Thyroid gland (tissue), 4 donors: ENCODE measurements around the gene ICAM5. TPM values are rescaled to one million over a fixed set of nuclear protein-coding genes. Genes with fewer than 3 reads are reported as not detected.

Source experiments
- DNase-seq, 2 donors: peaks; one replicate each; pipeline ENCODE4 v3.0.0-alpha.2; 2019
- H3K27ac ChIP-seq, 3 donors: fragments of 200-600 bp; sonication (generic); 1 replicate in 2 of 3; 2 replicates in 1 of 3; pipeline ENCODE4 v1.5.1; 2016 to 2019; ENCODE audit warnings: mild to moderate bottlenecking in 1 of 3, moderate library complexity in 1 of 3
- H3K27me3 ChIP-seq: fragments of 200-600 bp; sonication (generic); one replicate; pipeline ENCODE4 v1.5.1; 2019
- H3K36me3 ChIP-seq, 2 donors: fragments of 200-600 bp; sonication (generic); one replicate each; pipeline ENCODE4 v1.5.1; 2016 to 2019
- H3K4me1 ChIP-seq, 2 donors: fragments of 200-600 bp; sonication (generic); one replicate each; pipeline ENCODE4 v1.5.1; 2017 to 2019
- H3K4me3 ChIP-seq, 3 donors: fragments of 200-600 bp; sonication (generic); replicated peaks in 1 of 3; 1 replicate in 2 of 3; 2 replicates in 1 of 3; pipeline ENCODE4 v1.5.1; 2016; ENCODE audit warnings: mild to moderate bottlenecking in 1 of 3
- H3K9me3 ChIP-seq: fragments of 200-600 bp; sonication (generic); one replicate; pipeline ENCODE4 v1.5.1; 2017
- CTCF ChIP-seq, 6 experiments: fragments of 200-600 bp in 3 of 6; fragments of 450-650 bp in 3 of 6; sonication (generic) in 3 of 6; IDR thresholded peaks; one replicate each; pipeline ENCODE4 v1.5.1; 2016 to 2019; ENCODE audit warnings: antibody characterized with exemption in 6 of 6, mild to moderate bottlenecking in 2 of 6, inconsistent platforms in 1 of 6, moderate library complexity in 1 of 6
- POLR2A ChIP-seq, 2 donors: fragments of 450-650 bp; IDR thresholded peaks; one replicate each; pipeline ENCODE4 v1.6.1; 2017; ENCODE audit warnings: antibody characterized with exemption in 2 of 2, mild to moderate bottlenecking in 2 of 2, moderate library complexity in 1 of 2
- WGBS, 2 donors: methylation state at CpG; one replicate each; pipeline ENCODE4 v1.1.5; 2017; 5-methylcytosine and 5-hydroxymethylcytosine counted together
- intact Hi-C: fragments of 100-400 bp; cut with DNase I; formaldehyde crosslinking; loops from one replicate; pipeline ENCODE4 v1.15.1; 2023
- total RNA-seq, 4 donors: library from RNA; depleted of rRNA; stranded (reverse); fragments of >200 nt; gene quantifications; one replicate each; pipeline ENCODE4 v1.2.3, GENCODE V29; 2016

The ICAM5 gene
- total RNA-seq, 4 donors from 2014 or later, result 1.0 to 1.6 TPM; not detected in 2

- H3K36me3 ChIP-seq, result peaks cover 55 to 83% of the 10 kb centered on the region in 2 donors
Measured at GRCh38 chr19:10320602-10321416, 31.1 kb downstream of the ICAM5 start.

GRCh38 chr19:10321417-10321797 is 31.7 kb downstream of the ICAM5 start:
- Histone ChIP-seq H3K9me3 (no peaks in the 10 kb centered on the region), H3K27me3 (no peaks in the 10 kb centered on the region), H3K4me3 (no peak overlapping the region), H3K36me3 (peaks cover 55 to 89% of the 10 kb centered on the region in 2 donors), H3K27ac (no peak overlapping the region), H3K4me1 (peaks cover 0 to 3% of the 10 kb centered on the region in 2 donors)
- no peak for TF ChIP-seq POLR2A (IDR thresholded peaks at IDR 0.05)
- no peak for DNase-seq
- intact Hi-C loops, result no loop called here
- WGBS, 2 donors, result 93% methylated on average over 8 of the region's 11 CpGs; no CpG with 5 or more reads in 1 of the 2 donors

More at GRCh38 chr19:10320602-10321416, 31.1 kb downstream of the ICAM5 start:
- no peak overlapping the region for H3K4me3 ChIP-seq
- no peak for TF ChIP-seq CTCF (IDR thresholded peaks at IDR 0.05)
- no peak for TF ChIP-seq POLR2A (IDR thresholded peaks at IDR 0.05)
- no peak overlapping the region for H3K27ac ChIP-seq
- no peaks in the 10 kb centered on the region for H3K27me3 ChIP-seq
- WGBS, 2 donors, result 90 to 92% methylated on average over 17 to 27 of the region's 32 CpGs
- DNase-seq, result no peak
- no peaks in the 10 kb centered on the region for H3K9me3 ChIP-seq
- intact Hi-C loops, result no loop called here
- H3K4me1 ChIP-seq, result peaks cover 5 to 9% of the 10 kb centered on the region in 2 donors

- no peak overlapping the region for H3K27ac ChIP-seq
- no peak for TF ChIP-seq CTCF (IDR thresholded peaks at IDR 0.05)
- TF ChIP-seq POLR2A (IDR thresholded peaks at IDR 0.05), result no peak
- DNase-seq, result no peak
- intact Hi-C loops, result no loop called here
- H3K36me3 ChIP-seq, result peaks cover 55 to 93% of the 10 kb centered on the region in 2 donors
- H3K27me3 ChIP-seq, result no peaks in the 10 kb centered on the region
- H3K4me3 ChIP-seq, result no peak overlapping the region
- no peaks in the 10 kb centered on the region for H3K4me1 ChIP-seq
- H3K9me3 ChIP-seq, result no peaks in the 10 kb centered on the region
- WGBS, 2 donors, result 91 to 95% methylated on average over 17 to 19 of the region's 19 CpGs
Measured at GRCh38 chr19:10321874-10322835, 32.4 kb downstream of the ICAM5 start.

- WGBS, 2 donors, result 93 to 94% methylated on average over 7 to 8 of the region's 8 CpGs
- H3K4me3 ChIP-seq, result no peak overlapping the region
- intact Hi-C loops, result no loop called here
- TF ChIP-seq POLR2A (IDR thresholded peaks at IDR 0.05) (no peak), CTCF (IDR thresholded peaks at IDR 0.05) (no peak)
- H3K27ac ChIP-seq, result no peak overlapping the region
- H3K9me3 ChIP-seq, result no peaks in the 10 kb centered on the region
- H3K4me1 ChIP-seq, result no peaks in the 10 kb centered on the region
- no peak for DNase-seq
- no peaks in the 10 kb centered on the region for H3K27me3 ChIP-seq
- peaks cover 61 to 95% of the 10 kb centered on the region in 2 donors for H3K36me3 ChIP-seq
Measured at GRCh38 chr19:10325732-10326131, 36.0 kb downstream of the ICAM5 start.

GRCh38 chr19:10327793-10328192 is 38.0 kb downstream of the ICAM5 start:
- Histone ChIP-seq H3K4me1 (peaks cover 6 to 12% of the 10 kb centered on the region in 2 donors), H3K4me3 (no peak overlapping the region), H3K27me3 (no peaks in the 10 kb centered on the region), H3K27ac (no peak overlapping the region), H3K9me3 (no peaks in the 10 kb centered on the region), H3K36me3 (peaks cover 44 to 74% of the 10 kb centered on the region in 2 donors)
- intact Hi-C loops, result no loop called here
- TF ChIP-seq POLR2A (IDR thresholded peaks at IDR 0.05), result no peak
- TF ChIP-seq CTCF (IDR thresholded peaks at IDR 0.05), result no peak
- DNase-seq, result no peak
- WGBS, 2 donors, result 85 to 88% methylated on average over 7 of the region's 7 CpGs
